Astrocyte of the hippocampus (primary cell): Measurements from ENCODE around the gene PPP1R1C.
A peak's percentile ranks its signal among the peaks of the same experiment; 100 is the strongest.

Source experiments
- DNase-seq: peaks from one replicate; pipeline ENCODE4 v3.0.0; 2011; ENCODE audit warnings: low read depth, low spot score

Gene PPP1R1C

DNA sequence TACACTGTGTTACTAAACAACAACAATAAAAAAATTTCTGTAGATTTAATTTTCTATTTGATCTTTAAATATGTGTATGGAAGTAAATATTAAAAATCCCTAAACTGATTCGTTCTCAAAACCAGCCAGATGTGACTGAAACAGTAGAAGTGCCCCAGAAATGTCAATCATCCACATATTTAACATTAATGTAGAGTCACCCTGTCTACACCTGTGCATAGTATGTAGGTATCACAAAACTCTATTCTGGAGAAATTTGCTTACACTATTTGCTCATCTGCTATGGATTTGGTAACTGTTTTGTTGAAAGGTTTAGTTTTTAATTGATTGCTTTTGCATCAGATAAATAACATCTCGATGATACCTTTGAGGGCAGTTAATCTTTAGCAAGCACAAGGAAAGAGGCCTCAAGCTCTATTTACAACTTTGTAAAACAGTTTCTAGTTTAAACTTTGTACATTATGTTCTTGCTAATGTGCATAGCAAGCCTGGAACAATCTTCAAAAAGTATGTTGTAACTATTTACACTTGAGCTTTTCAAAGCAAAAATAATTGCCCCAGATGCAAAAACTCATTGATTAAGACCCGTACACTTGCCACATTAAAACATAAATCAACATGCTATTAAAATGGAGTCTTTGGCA is 76.8 kb downstream of the PPP1R1C start:
- no peak for DNase-seq

DNA sequence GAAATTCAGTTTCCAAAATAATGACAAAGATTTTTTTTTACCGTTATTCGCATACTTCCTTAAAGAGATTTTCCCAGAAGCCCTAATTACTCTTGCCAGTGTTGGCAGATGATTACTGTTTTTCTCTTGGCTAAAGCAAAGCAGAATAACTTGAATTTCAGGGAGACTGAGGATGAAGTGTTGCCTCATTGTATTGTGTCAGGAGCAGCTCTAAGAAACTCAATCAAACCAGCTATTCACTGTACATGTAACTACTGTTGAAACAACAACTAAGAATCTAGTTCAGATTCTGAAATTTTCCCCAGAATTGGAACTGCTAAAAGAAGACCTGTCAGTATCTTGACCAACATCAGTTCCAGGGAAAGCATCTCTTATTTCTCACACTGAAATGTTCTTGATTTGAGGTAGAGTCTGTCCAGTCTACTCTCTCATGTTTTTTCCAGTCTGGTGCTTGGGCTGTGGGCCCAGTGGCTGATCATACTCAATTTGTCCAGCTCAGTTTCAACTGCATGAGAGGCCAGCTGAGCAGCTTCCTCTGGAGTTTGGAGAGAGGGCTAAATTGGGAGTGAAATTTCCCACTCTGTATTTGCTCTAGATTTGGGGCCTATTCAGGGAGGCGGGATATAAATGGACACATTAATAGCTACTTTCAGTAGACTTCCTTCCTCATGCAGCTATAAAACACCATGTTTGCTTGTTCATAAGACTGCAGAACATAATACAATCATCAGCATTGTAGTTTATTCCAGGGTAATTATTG is 78.5 kb downstream of the PPP1R1C start:
- DNase-seq: peak; percentile 17

GRCh38 chr2:182066400-182067087 is 80.9 kb downstream of the PPP1R1C start:
- DNase-seq: peak; percentile 60

DNA sequence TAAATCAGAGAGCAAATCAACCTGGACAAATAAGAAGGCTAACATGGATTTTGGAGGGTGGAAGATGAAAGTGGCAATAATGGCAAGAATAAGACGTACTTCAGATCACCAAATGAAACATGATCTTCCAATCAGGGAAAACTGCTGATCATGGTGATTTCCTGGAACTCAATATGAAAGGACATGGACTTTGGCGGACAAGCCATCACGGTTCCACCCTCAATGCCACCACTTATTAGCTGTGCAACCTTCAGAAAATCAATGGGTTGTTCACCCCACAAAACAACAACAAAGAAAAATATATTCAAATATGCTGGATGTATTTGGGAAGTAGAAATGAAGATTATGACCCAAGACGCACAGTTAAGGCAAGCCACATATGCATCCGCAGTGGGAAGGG is 81.7 kb downstream of the PPP1R1C start:
- DNase-seq: no peak

DNA sequence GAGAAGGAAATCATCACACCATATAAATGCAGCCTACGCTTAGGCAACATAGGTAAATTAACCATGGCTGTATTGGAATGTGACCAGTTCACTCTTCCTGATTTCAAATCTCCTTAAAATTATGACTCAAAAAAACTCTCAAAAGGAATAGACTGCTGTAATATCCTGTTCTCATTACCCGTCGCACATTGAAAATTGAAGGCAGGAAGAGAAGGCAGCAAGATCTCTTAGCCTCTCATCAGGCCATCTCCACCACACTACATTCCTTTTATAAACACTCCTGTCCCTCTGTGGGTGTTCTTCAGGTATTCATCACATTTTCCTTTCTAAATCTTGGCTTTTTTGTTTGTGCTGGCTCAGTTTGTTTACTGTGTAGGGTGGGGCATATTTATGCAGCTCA is 83.2 kb downstream of the PPP1R1C start:
- no peak for DNase-seq

DNA sequence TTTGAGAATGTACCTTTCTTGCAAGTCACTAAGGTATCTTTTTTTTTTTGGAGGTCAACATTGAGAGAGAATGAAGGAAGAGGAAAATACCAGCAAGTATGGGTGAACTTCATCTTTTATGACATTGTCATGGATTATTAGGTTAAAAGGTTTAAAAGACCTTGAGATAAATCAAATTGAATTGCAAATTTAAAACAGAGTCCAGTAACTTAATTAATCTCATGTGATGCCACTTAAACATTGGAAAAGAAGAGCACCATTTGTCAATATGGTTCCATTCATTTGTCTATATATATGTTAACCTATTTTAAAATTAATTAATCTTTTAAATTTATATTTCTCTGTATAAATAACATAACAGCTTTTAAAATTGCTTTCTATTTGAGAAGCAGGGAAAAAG is 83.8 kb downstream of the PPP1R1C start:
- no peak for DNase-seq

DNA sequence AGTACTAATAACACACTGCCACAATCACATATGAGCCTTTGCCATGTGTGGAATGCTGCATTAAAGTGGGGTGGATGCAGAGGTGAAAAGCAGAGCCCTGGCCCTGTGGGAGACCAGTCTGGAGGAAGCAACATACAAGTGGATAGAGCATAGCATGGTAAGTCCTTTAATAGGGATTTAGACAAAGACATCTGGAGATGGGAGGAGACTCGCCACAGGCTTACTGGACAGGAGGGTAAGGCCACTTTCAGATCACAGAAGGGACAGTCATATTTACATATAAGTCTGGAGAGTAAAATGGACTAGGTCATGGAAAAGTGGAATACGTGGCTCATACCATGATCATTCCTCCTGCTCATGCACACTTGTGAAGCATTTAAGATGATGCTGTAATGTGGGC is 84.3 kb downstream of the PPP1R1C start:
- DNase-seq: no peak

DNA sequence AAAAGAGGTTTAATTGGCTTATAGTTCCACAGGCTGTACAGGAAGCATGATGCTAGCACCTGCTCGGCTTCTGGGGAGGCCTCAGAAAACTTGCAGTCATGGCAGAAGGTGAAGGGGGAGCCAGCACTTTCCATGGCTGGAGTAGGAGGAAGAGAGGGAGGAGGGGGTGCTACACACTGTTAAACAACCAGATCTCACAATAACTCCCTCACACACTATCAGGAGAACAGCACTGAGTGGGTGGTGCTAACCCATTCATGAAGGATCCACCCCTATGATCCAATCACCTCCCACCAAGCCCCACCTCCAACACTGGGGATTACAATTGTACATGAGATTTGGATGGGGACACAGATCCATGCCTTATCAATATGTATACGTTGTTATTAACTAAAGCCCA is 85.1 kb downstream of the PPP1R1C start:
- no peak for DNase-seq

- peak; percentile 9 for DNase-seq
These were observed 87.2 kb downstream of the PPP1R1C start for GRCh38 chr2:182072861-182073260.

DNA sequence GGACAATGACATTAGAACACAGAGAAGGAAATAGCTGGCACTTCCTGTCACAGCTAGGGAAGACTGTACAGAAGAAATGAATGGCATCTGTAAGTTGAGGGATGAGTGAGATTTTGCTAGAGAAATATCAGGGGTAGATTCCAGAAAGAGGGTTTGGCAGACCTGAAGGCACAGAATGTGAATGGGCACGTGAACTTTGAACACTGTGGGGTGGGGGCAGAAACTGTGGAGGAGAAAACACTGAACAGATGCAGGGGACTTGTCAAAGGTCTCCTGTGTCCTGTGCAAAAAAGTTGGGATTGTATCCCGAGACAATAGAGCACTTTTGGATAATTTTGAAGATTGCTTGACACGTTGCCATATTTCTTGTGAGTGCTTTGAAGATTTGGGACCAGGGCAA is 88.0 kb downstream of the PPP1R1C start:
- DNase-seq: no peak

GRCh38 chr2:182077023-182077422 is 91.4 kb downstream of the PPP1R1C start:
- no peak for DNase-seq

- peak; percentile 93 for DNase-seq
These were observed 91.9 kb downstream of the PPP1R1C start for GRCh38 chr2:182077448-182078142.

DNA sequence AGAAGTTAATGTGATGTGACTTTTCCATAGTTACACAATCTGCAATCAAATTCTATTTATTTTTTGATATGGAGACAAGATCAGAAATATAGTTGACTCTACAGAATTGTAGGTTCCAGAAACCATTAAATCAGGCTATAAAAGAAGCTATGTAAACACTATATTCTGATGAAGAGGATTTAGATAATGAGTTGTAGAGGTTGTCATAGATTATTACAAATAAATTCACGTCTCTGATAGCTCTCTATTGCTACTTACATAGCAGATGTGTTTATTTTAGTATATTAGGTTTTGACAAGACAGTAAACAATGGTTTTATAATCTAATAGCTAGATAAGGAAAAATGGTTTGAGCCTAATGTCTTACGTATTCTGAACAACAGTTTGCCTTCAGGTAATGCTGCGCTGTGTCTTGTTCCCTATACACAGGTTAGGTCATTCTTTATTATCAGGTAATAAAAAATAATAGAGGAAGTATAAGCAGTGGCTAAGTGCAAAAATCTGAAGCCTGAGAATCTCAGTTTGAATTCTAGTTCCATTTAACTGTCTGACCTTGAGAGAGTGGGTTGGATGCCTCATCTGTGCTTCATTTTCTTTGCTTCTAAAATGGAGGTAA is 93.4 kb downstream of the PPP1R1C start:
- DNase-seq: no peak

GRCh38 chr2:182080493-182080892 is 94.8 kb downstream of the PPP1R1C start:
- no peak for DNase-seq

- DNase-seq: no peak
These were observed 96.1 kb downstream of the PPP1R1C start for GRCh38 chr2:182081602-182082260.

DNA sequence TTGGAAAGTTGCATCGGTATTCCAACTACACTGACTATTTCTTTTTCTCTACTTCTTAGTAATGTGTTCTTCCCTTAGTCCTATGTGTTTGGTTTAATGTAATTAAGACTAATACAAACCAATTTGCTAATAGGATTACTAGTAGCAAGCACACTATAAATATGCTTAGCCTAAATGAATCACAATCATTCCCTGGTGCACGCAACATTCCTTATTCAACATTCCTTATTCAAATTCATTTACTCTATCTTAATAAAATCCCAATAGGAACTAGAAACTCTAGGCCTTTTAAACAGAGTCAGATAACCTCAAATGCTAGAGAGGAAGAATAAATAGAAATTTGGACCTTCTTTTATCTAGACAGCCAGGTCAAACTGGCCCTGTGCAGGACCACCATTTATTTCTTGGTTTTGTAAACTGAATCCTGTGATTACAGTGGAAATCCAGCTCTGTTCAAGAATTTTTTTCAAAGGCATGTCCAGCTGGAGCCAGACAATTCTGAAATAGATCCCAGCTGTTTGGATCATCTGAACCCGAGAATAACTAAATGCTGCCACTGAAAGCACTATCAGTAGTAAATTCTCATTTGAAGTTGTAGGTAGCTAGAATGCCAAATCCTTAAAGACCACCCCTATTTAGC is 103.1 kb downstream of the PPP1R1C start:
- no peak for DNase-seq

- no peak for DNase-seq
These were observed 104.8 kb downstream of the PPP1R1C start for GRCh38 chr2:182090486-182090885.

DNA sequence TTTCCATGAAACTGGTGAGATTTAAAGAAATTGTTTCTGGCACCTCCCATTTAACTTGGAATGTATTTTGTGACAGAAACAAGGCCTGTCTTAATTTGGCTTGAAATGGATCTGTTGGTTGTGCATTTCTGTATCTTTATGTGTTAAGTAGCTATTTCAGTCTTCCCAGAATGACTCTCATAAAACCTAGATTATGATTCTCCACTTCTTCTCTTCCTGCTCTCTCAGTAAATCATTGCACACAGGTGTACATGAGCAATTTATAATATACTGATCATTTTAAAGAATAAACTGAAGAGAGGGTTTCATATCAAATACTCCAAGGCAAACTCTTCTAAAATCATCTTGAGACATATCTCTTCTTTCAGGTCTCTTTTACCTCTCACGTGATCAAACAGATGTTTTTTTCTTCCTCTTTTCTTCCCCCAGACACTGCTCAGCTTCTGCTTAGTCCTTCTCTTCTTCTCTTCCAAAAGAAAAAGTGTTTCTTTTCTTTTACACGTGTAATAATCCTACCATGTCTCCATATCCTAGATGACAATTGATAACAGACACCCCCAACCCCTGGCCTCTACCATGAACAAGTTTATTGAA is 112.0 kb downstream of the PPP1R1C start:
- no peak for DNase-seq

GRCh38 chr2:182098648-182099047 is 113.0 kb downstream of the PPP1R1C start:
- DNase-seq: no peak

GRCh38 chr2:182101263-182101662 is 115.6 kb downstream of the PPP1R1C start:
- DNase-seq: no peak
